Trophoblast cell (in vitro differentiated cells and primary cell): ENCODE measurements around the gene ZBED3. TPM values are rescaled to one million over a fixed set of nuclear protein-coding genes. Genes with fewer than 3 reads are reported as not detected.

Source experiments
- DNase-seq, 2 donors: peaks; one replicate each; pipeline ENCODE4 v3.0.0-alpha.2; 2016
- H2AFZ ChIP-seq: 2 replicates; pipeline ENCODE4 v1.6.1; 2013; ENCODE audit warnings: low read length, moderate library complexity, mild to moderate bottlenecking; ENCODE audit not compliant: insufficient read depth, poor library complexity
- H2AK5ac ChIP-seq: 2 replicates; pipeline ENCODE4 v1.6.1; 2013; ENCODE audit warnings: mild to moderate bottlenecking, low read length
- H2BK120ac ChIP-seq: 2 replicates; pipeline ENCODE4 v1.6.1; 2013; ENCODE audit warnings: low read length, mild to moderate bottlenecking, moderate library complexity; ENCODE audit not compliant: insufficient read depth, poor library complexity
- H2BK12ac ChIP-seq: 2 replicates; pipeline ENCODE4 v1.6.1; 2013; ENCODE audit warnings: mild to moderate bottlenecking, low read length, moderate library complexity
- H2BK5ac ChIP-seq: 2 replicates; pipeline ENCODE4 v1.6.1; 2013; ENCODE audit warnings: low read length, low read depth, moderate library complexity, mild to moderate bottlenecking; ENCODE audit not compliant: poor library complexity
- H3K14ac ChIP-seq: 2 replicates; pipeline ENCODE4 v1.6.1; 2013; ENCODE audit warnings: mild to moderate bottlenecking, low read length
- H3K18ac ChIP-seq: 2 replicates; pipeline ENCODE4 v1.6.1; 2013; ENCODE audit warnings: mild to moderate bottlenecking, low read length
- H3K23ac ChIP-seq: 2 replicates; pipeline ENCODE4 v1.6.1; 2013; ENCODE audit warnings: low read length
- H3K27ac ChIP-seq: 2 replicates; pipeline ENCODE4 v1.5.1; 2013; ENCODE audit warnings: low read depth, mild to moderate bottlenecking, inconsistent platforms, low read length, moderate library complexity
- H3K27me3 ChIP-seq: 2 replicates; pipeline ENCODE4 v1.6.1; 2013; ENCODE audit warnings: inconsistent platforms, mild to moderate bottlenecking, low read length, moderate library complexity; ENCODE audit not compliant: insufficient read depth
- H3K36me3 ChIP-seq, 2 experiments: 1 replicate in 1 of 2; 2 replicates in 1 of 2; pipeline ENCODE4 v1.6.1; 2013; ENCODE audit warnings: low read length in 2 of 2, mild to moderate bottlenecking in 2 of 2, moderate library complexity in 1 of 2; ENCODE audit not compliant: insufficient read depth in 2 of 2, control insufficient read depth in 1 of 2
- H3K4ac ChIP-seq: 2 replicates; pipeline ENCODE4 v1.6.1; 2013; ENCODE audit warnings: low read depth, mild to moderate bottlenecking, low read length, moderate library complexity
- H3K4me1 ChIP-seq, 2 experiments: 1 replicate in 1 of 2; 2 replicates in 1 of 2; pipeline ENCODE4 v1.6.1; 2013; ENCODE audit warnings: low read length in 2 of 2, mild to moderate bottlenecking in 2 of 2, moderate library complexity in 1 of 2; ENCODE audit not compliant: insufficient read depth in 2 of 2, control insufficient read depth in 1 of 2
- H3K4me2 ChIP-seq: 2 replicates; pipeline ENCODE4 v1.6.1; 2013; ENCODE audit warnings: inconsistent platforms, mild to moderate bottlenecking, low read length, moderate library complexity
- H3K4me3 ChIP-seq: 2 replicates; pipeline ENCODE4 v1.5.1; 2013; ENCODE audit warnings: mild to moderate bottlenecking, low read depth, low read length, inconsistent platforms
- H3K79me1 ChIP-seq: one replicate; pipeline ENCODE4 v1.6.1; 2013; ENCODE audit warnings: low read length
- H3K79me2 ChIP-seq: 2 replicates; pipeline ENCODE4 v1.6.1; 2013; ENCODE audit warnings: low read length, mild to moderate bottlenecking; ENCODE audit not compliant: control insufficient read depth, insufficient read depth, poor library complexity
- H3K9ac ChIP-seq: 2 replicates; pipeline ENCODE4 v1.6.1; 2013; ENCODE audit warnings: mild to moderate bottlenecking, low read length
- H3K9me3 ChIP-seq: 2 replicates; pipeline ENCODE4 v1.6.1; 2013; ENCODE audit warnings: low read depth, mild to moderate bottlenecking, control low read depth, inconsistent platforms, low read length; ENCODE audit not compliant: insufficient read depth
- H4K12ac ChIP-seq: 2 replicates; pipeline ENCODE4 v1.6.1; 2013; ENCODE audit warnings: low read depth, mild to moderate bottlenecking, low read length, moderate library complexity
- H4K8ac ChIP-seq: 2 replicates; pipeline ENCODE4 v1.6.1; 2013; ENCODE audit warnings: low read depth, mild to moderate bottlenecking, low read length, moderate library complexity
- H4K91ac ChIP-seq: one replicate; pipeline ENCODE4 v1.6.1; 2013; ENCODE audit warnings: low read depth, mild to moderate bottlenecking, low read length, moderate library complexity
- WGBS: extraction: QIAGEN DNeasy Blood & Tissue Kit; methylation state at CpG from one replicate; pipeline ENCODE4 v1.1.7; 2013; ENCODE audit warnings: missing lambda C conversion rate; ENCODE audit not compliant: insufficient read length, insufficient coverage; ENCODE audit errors: extremely low coverage; 5-methylcytosine and 5-hydroxymethylcytosine counted together
- polyA plus RNA-seq: library from polyadenylated mRNA; stranded (reverse); fragments of 200-250 nt; gene quantifications from 2 replicates; pipeline ENCODE4 v1.2.3, GENCODE V29; 2013

The ZBED3 gene
- 2.0 and 2.1 TPM in 2 replicates for polyA plus RNA-seq

- WGBS, result no CpG with 5 or more reads among the region's 63 CpGs
- Histone ChIP-seq H3K79me2 (peaks cover 5% of the 10 kb centered on the region), H2BK12ac (peak within 1 kb of the TSS; percentile 26)
Measured at GRCh38 chr5:77086689-77087483, at the start of gene ZBED3. Gene ZBED3, minus strand, starts transcription at chr5:77087285. Its CDS starts 9,407 bp downstream, at chr5:77077878.

GRCh38 chr5:77133061-77133758, 46.1 kb upstream of the ZBED3 start:
- no peak overlapping the region for H2AK5ac ChIP-seq
- no peak overlapping the region for H2BK12ac ChIP-seq
- H2AFZ ChIP-seq, result no peak overlapping the region
- WGBS, result no CpG with 5 or more reads among the region's 1 CpG
- H3K4me2 ChIP-seq, result no peak overlapping the region
- no peak overlapping the region for H4K91ac ChIP-seq
- no peak overlapping the region for H3K9ac ChIP-seq
- H3K27ac ChIP-seq, result no peak overlapping the region
- no peak overlapping the region for H4K8ac ChIP-seq
- peak in 1 of 2 donors; percentile 2 for DNase-seq
- no peak overlapping the region for H3K4me3 ChIP-seq
- no peaks in the 10 kb centered on the region for H3K27me3 ChIP-seq
- H4K12ac ChIP-seq, result no peak overlapping the region
- H3K79me1 ChIP-seq, result no peaks in the 10 kb centered on the region
- H3K36me3 ChIP-seq, result no peaks in the 10 kb centered on the region
- no peak overlapping the region for H2BK120ac ChIP-seq
- no peaks in the 10 kb centered on the region for H3K4me1 ChIP-seq
- H2BK5ac ChIP-seq, result no peak overlapping the region
- H3K9me3 ChIP-seq, result no peaks in the 10 kb centered on the region
- no peak overlapping the region for H3K14ac ChIP-seq
- H3K18ac ChIP-seq, result no peak overlapping the region
- H3K23ac ChIP-seq, result no peak overlapping the region
- no peaks in the 10 kb centered on the region for H3K79me2 ChIP-seq
- no peak overlapping the region for H3K4ac ChIP-seq

More at GRCh38 chr5:77086689-77087483, at the start of gene ZBED3:
- Histone ChIP-seq H3K27ac (peak within 1 kb of the TSS; percentile 50), H2BK120ac (peak within 1 kb of the TSS; percentile 85), H3K36me3 (no peaks in the 10 kb centered on the region), H4K91ac (peak within 1 kb of the TSS; percentile 45), H2AK5ac (no peak within 1 kb of the TSS), H3K14ac (peak within 1 kb of the TSS; percentile 78), H3K4me1 (peaks cover 4 to 6% of the 10 kb centered on the region in 2 experiments), H3K9me3 (no peaks in the 10 kb centered on the region), H2BK5ac (peak within 1 kb of the TSS; percentile 26), H4K8ac (peak within 1 kb of the TSS; percentile 44), H3K4ac (peak within 1 kb of the TSS; percentile 2), H2AFZ (peak within 1 kb of the TSS; percentile 86), H4K12ac (peak within 1 kb of the TSS; percentile 68), H3K4me2 (peak within 1 kb of the TSS; percentile 92), H3K79me1 (peaks cover 6% of the 10 kb centered on the region), H3K4me3 (peak within 1 kb of the TSS; percentile 79), H3K9ac (peak within 1 kb of the TSS; percentile 75), H3K27me3 (no peaks in the 10 kb centered on the region), H3K18ac (peak within 1 kb of the TSS; percentile 73), H3K23ac (no peak within 1 kb of the TSS)
- peak; percentile 37 to 51 for DNase-seq

DNA sequence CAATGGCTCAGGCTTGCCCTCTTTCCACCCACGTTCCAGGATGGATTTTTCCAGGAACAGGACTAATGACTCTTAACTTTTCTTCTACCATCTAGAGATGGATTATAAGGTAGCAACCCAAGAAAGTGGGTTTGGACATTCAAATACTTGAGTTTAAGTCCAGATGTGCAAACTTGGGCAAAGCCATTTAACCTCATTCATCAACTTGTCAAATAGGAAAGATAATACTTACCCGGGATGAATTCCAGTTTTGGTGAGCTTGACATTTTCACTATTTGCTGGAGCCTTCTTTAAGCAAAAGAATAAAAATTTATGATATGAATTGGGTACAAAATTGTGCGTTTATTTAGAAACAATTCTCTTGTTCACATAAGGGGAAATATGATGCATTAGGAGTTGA, 44.3 kb upstream of the ZBED3 start:
- no peak for DNase-seq
- H3K4me1 ChIP-seq, result no peaks in the 10 kb centered on the region
- H4K91ac ChIP-seq, result no peak overlapping the region
- H3K9ac ChIP-seq, result no peak overlapping the region
- no peaks in the 10 kb centered on the region for H3K79me2 ChIP-seq
- H4K8ac ChIP-seq, result no peak overlapping the region
- H3K14ac ChIP-seq, result no peak overlapping the region
- WGBS, result no CpG with 5 or more reads among the region's 3 CpGs
- H3K4me3 ChIP-seq, result no peak overlapping the region
- H3K4me2 ChIP-seq, result no peak overlapping the region
- H2BK120ac ChIP-seq, result no peak overlapping the region
- H2BK5ac ChIP-seq, result no peak overlapping the region
- H3K18ac ChIP-seq, result no peak overlapping the region
- no peak overlapping the region for H2BK12ac ChIP-seq
- H3K27me3 ChIP-seq, result no peaks in the 10 kb centered on the region
- H3K36me3 ChIP-seq, result no peaks in the 10 kb centered on the region
- H2AFZ ChIP-seq, result no peak overlapping the region
- no peak overlapping the region for H4K12ac ChIP-seq
- no peaks in the 10 kb centered on the region for H3K9me3 ChIP-seq
- H3K79me1 ChIP-seq, result no peaks in the 10 kb centered on the region
- H3K23ac ChIP-seq, result no peak overlapping the region
- no peak overlapping the region for H3K27ac ChIP-seq
- H3K4ac ChIP-seq, result no peak overlapping the region
- no peak overlapping the region for H2AK5ac ChIP-seq

- H3K4me3 ChIP-seq, result no peak overlapping the region
- H4K12ac ChIP-seq, result no peak overlapping the region
- no peak overlapping the region for H3K14ac ChIP-seq
- H3K27me3 ChIP-seq, result no peaks in the 10 kb centered on the region
- no peak overlapping the region for H4K8ac ChIP-seq
- H2BK12ac ChIP-seq, result no peak overlapping the region
- H3K9me3 ChIP-seq, result no peaks in the 10 kb centered on the region
- no peak overlapping the region for H3K18ac ChIP-seq
- H3K9ac ChIP-seq, result no peak overlapping the region
- H2BK120ac ChIP-seq, result no peak overlapping the region
- no peaks in the 10 kb centered on the region for H3K79me2 ChIP-seq
- H3K27ac ChIP-seq, result no peak overlapping the region
- no peak overlapping the region for H3K4ac ChIP-seq
- no peak overlapping the region for H4K91ac ChIP-seq
- no peaks in the 10 kb centered on the region for H3K4me1 ChIP-seq
- no peak overlapping the region for H3K23ac ChIP-seq
- no peak overlapping the region for H2BK5ac ChIP-seq
- no peak for DNase-seq
- H2AK5ac ChIP-seq, result no peak overlapping the region
- no peak overlapping the region for H2AFZ ChIP-seq
- no peaks in the 10 kb centered on the region for H3K79me1 ChIP-seq
- no CpG with 5 or more reads among the region's 9 CpGs for WGBS
- H3K4me2 ChIP-seq, result no peak overlapping the region
- H3K36me3 ChIP-seq, result no peaks in the 10 kb centered on the region
Measured at GRCh38 chr5:77129391-77129990, 42.4 kb upstream of the ZBED3 start.
